HFF-Myc (cell line): ENCODE results near the gene AHI1.
A peak's percentile ranks its signal among the peaks of the same experiment; 100 is the strongest.
"Not testable (repeated sequence)": the region's sequence is repeated elsewhere in the genome, so short reads cannot be mapped to it uniquely, and the experiment has no call there.

ENCODE experiments used
- DNase-seq: peaks from one replicate; pipeline ENCODE4 v3.0.0-alpha.2; 2011; ENCODE audit warnings: low read depth; ENCODE audit errors: extremely low read depth
- H3K4me3 ChIP-seq: replicated peaks from 2 replicates; pipeline ENCODE4 v1.5.1; 2011; ENCODE audit warnings: low read depth, mild to moderate bottlenecking, control low read depth, low read length
- TF ChIP-seq, protein P1 (sequence below): IDR thresholded peaks from 2 replicates; pipeline ENCODE4 v1.5.1; 2012; ENCODE audit warnings: mild to moderate bottlenecking, low read depth, low read length, control low read depth; ENCODE audit errors: missing control alignments

Gene AHI1

GRCh38 chr6:135498185-135498841 lies 773 bp upstream of the AHI1 start:
- TF ChIP-seq, protein P1, sequence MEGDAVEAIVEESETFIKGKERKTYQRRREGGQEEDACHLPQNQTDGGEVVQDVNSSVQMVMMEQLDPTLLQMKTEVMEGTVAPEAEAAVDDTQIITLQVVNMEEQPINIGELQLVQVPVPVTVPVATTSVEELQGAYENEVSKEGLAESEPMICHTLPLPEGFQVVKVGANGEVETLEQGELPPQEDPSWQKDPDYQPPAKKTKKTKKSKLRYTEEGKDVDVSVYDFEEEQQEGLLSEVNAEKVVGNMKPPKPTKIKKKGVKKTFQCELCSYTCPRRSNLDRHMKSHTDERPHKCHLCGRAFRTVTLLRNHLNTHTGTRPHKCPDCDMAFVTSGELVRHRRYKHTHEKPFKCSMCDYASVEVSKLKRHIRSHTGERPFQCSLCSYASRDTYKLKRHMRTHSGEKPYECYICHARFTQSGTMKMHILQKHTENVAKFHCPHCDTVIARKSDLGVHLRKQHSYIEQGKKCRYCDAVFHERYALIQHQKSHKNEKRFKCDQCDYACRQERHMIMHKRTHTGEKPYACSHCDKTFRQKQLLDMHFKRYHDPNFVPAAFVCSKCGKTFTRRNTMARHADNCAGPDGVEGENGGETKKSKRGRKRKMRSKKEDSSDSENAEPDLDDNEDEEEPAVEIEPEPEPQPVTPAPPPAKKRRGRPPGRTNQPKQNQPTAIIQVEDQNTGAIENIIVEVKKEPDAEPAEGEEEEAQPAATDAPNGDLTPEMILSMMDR = no peak
- peak overlapping the region; percentile 78 for H3K4me3 ChIP-seq
- DNase-seq = peak; percentile 70

- H3K4me3 ChIP-seq = peak overlapping the region; percentile 78
- no peak for DNase-seq
- TF ChIP-seq, protein P1 = no peak
Measured at GRCh38 chr6:135496800-135497411, 634 bp downstream of the AHI1 start.

- no peak for DNase-seq
- TF ChIP-seq, protein P1 = no peak
Measured at GRCh38 chr6:135493218-135493961, 4.2 kb downstream of the AHI1 start.

GRCh38 chr6:135490381-135490780 lies 7.2 kb downstream of the AHI1 start:
- H3K4me3 ChIP-seq = no peak overlapping the region
- TF ChIP-seq, protein P1 = no peak
- DNase-seq = no peak

More at GRCh38 chr6:135493218-135493961, 4.2 kb downstream of the AHI1 start:
- H3K4me3 ChIP-seq = no peak overlapping the region

DNA sequence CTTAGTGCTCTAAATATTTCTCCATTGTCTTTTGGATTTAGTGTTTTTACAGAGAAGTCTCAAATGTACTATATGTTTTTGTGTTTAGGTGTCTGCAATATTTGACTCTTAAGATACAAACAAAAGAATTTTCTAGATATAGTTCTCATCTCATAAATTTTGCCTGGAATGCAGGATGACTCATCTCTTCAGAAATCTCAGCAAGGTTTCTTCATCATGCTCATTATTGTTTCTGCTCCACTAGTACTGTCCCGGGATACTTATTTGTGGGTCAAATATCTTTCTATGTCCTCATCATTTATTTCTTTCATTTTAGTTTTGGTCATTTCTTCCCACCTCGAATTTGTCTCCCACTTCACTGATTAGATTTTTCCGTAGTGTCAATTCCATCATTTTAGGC lies 9.5 kb downstream of the AHI1 start:
- DNase-seq = peak; percentile 10
- no peak overlapping the region for H3K4me3 ChIP-seq
- TF ChIP-seq, protein P1 = no peak

- not testable (repeated sequence) for H3K4me3 ChIP-seq, DNase-seq
Measured at GRCh38 chr6:135483903-135484302, 13.6 kb downstream of the AHI1 start.

DNA sequence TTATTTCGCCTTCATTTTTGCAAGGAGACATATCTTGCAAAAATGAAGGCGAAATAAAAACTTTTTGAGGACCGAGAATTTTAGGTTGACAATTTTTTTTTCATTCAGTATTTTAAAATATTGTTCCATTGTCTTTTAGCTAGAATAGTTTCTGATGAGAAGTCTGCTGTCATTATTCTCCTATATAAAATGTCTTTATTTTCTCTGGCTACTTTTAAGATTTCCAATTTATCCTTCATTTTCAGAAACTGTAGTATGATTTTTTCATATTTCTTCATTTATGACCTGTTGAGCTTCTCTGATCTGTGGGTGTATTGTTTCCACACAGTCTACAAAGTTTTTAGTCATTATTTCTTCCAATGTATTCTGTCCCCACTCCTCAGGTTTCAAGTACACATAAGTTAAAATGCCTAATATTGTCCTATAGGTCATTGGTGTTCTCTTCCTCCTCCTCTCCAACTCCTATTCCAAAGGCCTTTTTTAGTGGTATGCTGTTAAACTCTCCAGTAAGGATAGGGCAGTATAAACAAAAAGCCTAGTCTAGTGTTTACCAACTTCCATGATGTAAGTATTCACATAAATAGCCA lies 15.7 kb downstream of the AHI1 start:
- DNase-seq = no peak
- TF ChIP-seq, protein P1 = no peak
- H3K4me3 ChIP-seq = no peak overlapping the region
